HCT116 (cell line): Measurements from ENCODE around the gene RAB30.

Experiments
- ATF3 ChIP-seq: IDR thresholded peaks from 2 replicates; pipeline ENCODE4 v1.6.1; 2012
- CEBPB ChIP-seq: IDR thresholded peaks from 2 replicates; pipeline ENCODE4 v1.6.1; 2012; ENCODE audit warnings: low read depth
- CTCF ChIP-seq, 3 experiments: fragments of 200-600 bp in 1 of 3; sonication (generic) in 1 of 3; IDR thresholded peaks in 2 of 3; conservative IDR thresholded peaks in 1 of 3; 2 replicates each; pipeline ENCODE4 v1.5.1; 2012 to 2017; ENCODE audit warnings: low read depth in 2 of 3, low read length in 2 of 3, antibody characterized with exemption in 1 of 3, borderline replicate concordance in 1 of 3, control low read depth in 1 of 3, mild to moderate bottlenecking in 1 of 3, mixed read lengths in 1 of 3, mixed run types in 1 of 3, moderate library complexity in 1 of 3; ENCODE audit not compliant: insufficient read depth in 1 of 3
- EZH2 ChIP-seq: fragments of 200-600 bp; sonication (generic); IDR thresholded peaks from 2 replicates; pipeline ENCODE4 v1.6.1; 2017; ENCODE audit warnings: antibody characterized with exemption, mixed run types
- JUND ChIP-seq: IDR thresholded peaks from 2 replicates; pipeline ENCODE4 v1.6.1; 2012
- POLR2A ChIP-seq: IDR thresholded peaks from 2 replicates; pipeline ENCODE4 v1.7.0; 2011; ENCODE audit warnings: borderline replicate concordance; ENCODE audit not compliant: insufficient read depth, insufficient read length; ENCODE audit errors: extremely low read depth
- RAD21 ChIP-seq: IDR thresholded peaks from 2 replicates; pipeline ENCODE4 v1.6.1; 2012; ENCODE audit warnings: low read depth, mild to moderate bottlenecking
- REST ChIP-seq: IDR thresholded peaks from 2 replicates; pipeline ENCODE4 v1.6.1; 2012; ENCODE audit warnings: low read depth
- TCF7L2 ChIP-seq: IDR thresholded peaks from 2 replicates; pipeline ENCODE4 v1.7.0; 2011; ENCODE audit warnings: borderline replicate concordance, inconsistent platforms; ENCODE audit not compliant: insufficient read depth, insufficient read length; ENCODE audit errors: extremely low read depth
- ZNF274 ChIP-seq: fragments of 200-500 bp; sonication (Bioruptor generic); IDR thresholded peaks from 2 replicates; pipeline ENCODE4 v1.6.1; 2014; ENCODE audit warnings: mild to moderate bottlenecking, low read depth, low read length, inconsistent platforms

GRCh38 chr11:83064011-83064410 is 7.7 kb downstream of the RAB30 start:
- TF ChIP-seq RAD21 (no peak), ZNF274 (no peak), CEBPB (no peak), CTCF (IDR thresholded peaks at IDR 0.05 in 2 of 3, conservative IDR thresholded peaks at IDR 0.05 in 1 of 3; ENCODE audit: borderline replicate concordance in 1 of 3, insufficient read depth in 1 of 3, low read depth in 2 of 3, low read length in 2 of 3) (no peak), EZH2 (no peak), JUND (no peak), REST (no peak), TCF7L2 (no peak), ATF3 (no peak), POLR2A (no peak)
